Measurements from ENCODE around the gene FOXP1.

FOXP1 gene

DNA sequence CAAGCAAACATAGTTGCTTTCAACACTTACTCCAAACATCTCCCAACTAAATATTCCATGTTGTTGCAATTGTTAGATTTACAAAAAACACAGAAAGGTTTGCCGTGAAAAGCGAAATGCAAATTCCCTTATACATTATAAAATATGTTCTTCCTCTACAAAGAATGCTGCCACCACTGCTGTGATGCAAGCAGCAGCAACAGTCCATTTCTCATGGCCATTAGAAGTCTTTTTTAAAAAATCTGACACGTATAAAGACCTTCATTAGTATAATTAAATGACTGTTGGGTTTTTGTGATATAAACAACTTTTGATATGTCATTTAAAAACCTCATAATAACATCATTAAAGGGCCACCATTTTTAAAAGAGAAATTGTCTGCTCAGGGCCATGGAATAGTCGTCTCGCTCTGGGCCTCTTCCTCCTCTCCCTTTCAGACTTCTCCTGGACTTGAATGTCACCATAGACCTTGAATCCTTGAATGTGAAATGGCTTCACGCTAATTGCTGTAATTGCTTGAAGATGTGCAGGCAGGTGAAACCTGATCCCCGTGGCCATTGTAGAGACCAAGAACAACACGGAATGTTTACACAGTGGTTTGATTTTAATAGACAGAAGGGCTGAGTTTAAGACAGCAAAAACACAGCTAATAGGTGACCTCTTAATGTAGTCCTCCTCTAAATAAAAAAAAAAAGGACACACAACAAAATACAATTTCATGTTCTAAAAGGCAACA, 450.4 kb downstream of the FOXP1 start:
- Histone ChIP-seq H3K27ac (ENCODE audit: low read depth, low read length) (no peak overlapping the region), H3K79me2 (ENCODE audit: control insufficient read depth, low read length) (peaks cover 25% of the 10 kb centered on the region), H3K27me3 (ENCODE audit: control insufficient read depth, low read length) (no peaks in the 10 kb centered on the region), H3K36me3 (ENCODE audit: control insufficient read depth, low read length) (peaks cover 7% of the 10 kb centered on the region; the same call in 1 of the 2 replicates), H4K20me1 (ENCODE audit: control insufficient read depth, insufficient read depth, low read depth, low read length) (no peaks in the 10 kb centered on the region), H3K4me2 (ENCODE audit: low read length) (no peak overlapping the region), H3K4me3 (ENCODE audit: low read length) (no peak overlapping the region), H3K9me2 (replicated peaks; ENCODE audit: control insufficient read depth, low read length) (no peaks in the 10 kb centered on the region), H3K9me3 (ENCODE audit: control insufficient read depth, insufficient read depth, low read length) (no peaks in the 10 kb centered on the region), H3K4me1 (ENCODE audit: control insufficient read depth, low read length) (peaks cover 37% of the 10 kb centered on the region), H3F3A (ENCODE audit: control insufficient read depth, insufficient read depth) (no peaks in the 10 kb centered on the region; the same call in 1 of the 2 replicates)
- TF ChIP-seq EZH2phosphoT487 (IDR thresholded peaks at IDR 0.05; ENCODE audit: borderline replicate concordance, low read length) = no peak

DNA sequence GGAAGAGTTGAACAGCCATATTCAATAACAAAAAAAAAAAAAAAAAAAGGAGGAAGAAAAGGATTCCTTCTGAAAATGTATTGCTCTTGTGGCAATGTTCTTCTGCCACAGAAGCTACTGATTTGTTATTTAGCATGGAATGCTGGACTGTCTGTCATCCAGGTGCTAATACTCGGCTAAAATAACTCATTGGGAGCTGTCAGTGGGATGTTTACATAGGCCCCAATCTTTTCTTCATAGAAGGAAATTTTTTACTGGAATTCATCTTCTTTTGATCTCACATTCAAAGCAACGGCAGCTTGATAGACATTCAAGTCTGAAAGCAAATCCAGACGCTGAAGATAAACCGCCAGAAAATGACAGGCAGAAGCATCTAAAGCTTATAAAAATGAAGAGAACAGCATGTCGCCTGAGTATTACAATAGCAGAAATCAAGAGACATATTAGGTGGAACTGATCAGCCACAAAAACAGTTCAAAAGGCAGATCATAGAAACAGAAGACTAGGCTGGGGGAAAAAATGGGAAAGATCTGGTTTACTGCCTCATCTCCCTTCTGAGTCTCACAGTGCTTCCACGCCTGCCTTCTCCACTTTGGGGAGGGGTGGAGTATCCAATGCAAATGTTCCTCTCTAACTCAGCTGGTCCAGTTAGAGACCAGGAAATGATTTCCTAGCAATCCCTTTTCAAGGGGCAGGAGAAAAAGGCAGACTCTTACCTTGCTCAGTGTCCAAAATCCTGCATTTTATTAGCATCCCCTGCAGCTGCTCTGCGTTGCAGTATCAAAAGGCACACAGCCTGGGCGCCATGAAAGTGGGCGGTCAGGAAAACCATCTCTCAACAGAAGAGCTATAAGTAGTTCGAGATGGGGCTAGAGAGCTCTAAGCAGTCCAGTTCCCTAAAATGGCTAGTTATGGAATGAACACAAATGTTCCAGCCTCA, 451.9 kb downstream of the FOXP1 start:
- Histone ChIP-seq H3K4me3 (ENCODE audit: low read length) (peak overlapping the region; percentile 80), H3K4me2 (ENCODE audit: low read length) (peak overlapping the region; percentile 95), H3K4me1 (ENCODE audit: control insufficient read depth, low read length) (peaks cover 49% of the 10 kb centered on the region)

DNA sequence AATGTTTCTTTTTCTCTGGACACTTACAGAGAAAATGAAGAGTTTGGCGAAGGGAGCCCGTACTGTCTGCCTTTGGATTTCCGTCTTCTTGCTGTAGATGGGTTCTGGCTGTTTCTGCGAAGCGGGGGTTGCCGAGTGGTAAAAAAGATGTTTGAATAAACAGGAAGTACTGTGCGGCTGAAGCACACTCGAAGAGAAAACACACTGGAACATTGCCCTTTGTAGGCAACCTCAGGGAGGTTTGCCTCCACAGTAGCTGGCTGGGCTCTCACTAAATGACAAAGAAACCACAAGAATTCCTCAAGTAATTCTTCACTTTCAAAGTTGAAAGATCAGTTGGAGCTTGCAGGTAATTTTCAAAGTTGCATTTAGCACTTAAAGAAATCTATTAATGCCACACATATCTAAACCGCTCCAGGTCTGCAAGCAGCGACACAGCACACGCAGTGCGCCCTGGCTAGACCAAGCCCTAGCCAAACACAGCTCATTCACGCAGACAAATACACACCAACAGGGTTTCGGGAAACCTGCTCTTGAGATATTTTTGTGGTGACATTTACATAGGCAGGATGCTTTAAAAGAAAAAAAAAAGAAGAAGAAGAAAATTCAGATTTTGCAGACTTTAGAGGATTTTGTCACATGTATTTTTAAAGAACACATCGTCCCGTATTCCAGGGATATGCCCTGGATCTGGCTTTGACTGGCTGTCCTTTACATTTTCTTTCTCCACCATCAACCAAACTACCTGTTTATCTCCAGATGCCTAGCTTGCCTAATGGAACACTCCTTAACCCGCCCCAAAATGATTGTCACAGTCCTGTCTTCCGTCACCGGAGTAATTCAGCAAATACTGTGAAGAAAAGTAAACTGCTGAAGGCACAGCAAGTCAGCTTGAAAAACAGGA, 452.8 kb downstream of the FOXP1 start:
- Histone ChIP-seq H3K9me3 (ENCODE audit: control insufficient read depth, insufficient read depth, low read length) (no peaks in the 10 kb centered on the region), H3K79me2 (ENCODE audit: control insufficient read depth, low read length) (peaks cover 40% of the 10 kb centered on the region), H3K4me2 (ENCODE audit: low read length) (peak overlapping the region; percentile 95), H3K4me1 (ENCODE audit: control insufficient read depth, low read length) (peaks cover 49% of the 10 kb centered on the region), H3K27me3 (ENCODE audit: control insufficient read depth, low read length) (no peaks in the 10 kb centered on the region), H4K20me1 (ENCODE audit: control insufficient read depth, insufficient read depth, low read depth, low read length) (peaks cover 2% of the 10 kb centered on the region), H3K27ac (ENCODE audit: low read depth, low read length) (peak overlapping the region; percentile 69), H3F3A (ENCODE audit: control insufficient read depth, insufficient read depth) (no peaks in the 10 kb centered on the region; the same call in 1 of the 2 replicates), H3K36me3 (ENCODE audit: control insufficient read depth, low read length) (peaks cover 8% of the 10 kb centered on the region; the same call in 1 of the 2 replicates), H3K9me2 (replicated peaks; ENCODE audit: control insufficient read depth, low read length) (no peaks in the 10 kb centered on the region), H3K4me3 (ENCODE audit: low read length) (peak overlapping the region; percentile 80)
- TF ChIP-seq, protein P1, sequence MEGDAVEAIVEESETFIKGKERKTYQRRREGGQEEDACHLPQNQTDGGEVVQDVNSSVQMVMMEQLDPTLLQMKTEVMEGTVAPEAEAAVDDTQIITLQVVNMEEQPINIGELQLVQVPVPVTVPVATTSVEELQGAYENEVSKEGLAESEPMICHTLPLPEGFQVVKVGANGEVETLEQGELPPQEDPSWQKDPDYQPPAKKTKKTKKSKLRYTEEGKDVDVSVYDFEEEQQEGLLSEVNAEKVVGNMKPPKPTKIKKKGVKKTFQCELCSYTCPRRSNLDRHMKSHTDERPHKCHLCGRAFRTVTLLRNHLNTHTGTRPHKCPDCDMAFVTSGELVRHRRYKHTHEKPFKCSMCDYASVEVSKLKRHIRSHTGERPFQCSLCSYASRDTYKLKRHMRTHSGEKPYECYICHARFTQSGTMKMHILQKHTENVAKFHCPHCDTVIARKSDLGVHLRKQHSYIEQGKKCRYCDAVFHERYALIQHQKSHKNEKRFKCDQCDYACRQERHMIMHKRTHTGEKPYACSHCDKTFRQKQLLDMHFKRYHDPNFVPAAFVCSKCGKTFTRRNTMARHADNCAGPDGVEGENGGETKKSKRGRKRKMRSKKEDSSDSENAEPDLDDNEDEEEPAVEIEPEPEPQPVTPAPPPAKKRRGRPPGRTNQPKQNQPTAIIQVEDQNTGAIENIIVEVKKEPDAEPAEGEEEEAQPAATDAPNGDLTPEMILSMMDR (IDR thresholded peaks at IDR 0.05; ENCODE audit: low read depth, low read length, poor library complexity, severe bottlenecking) = no peak
- no peak for TF ChIP-seq EZH2phosphoT487 (IDR thresholded peaks at IDR 0.05; ENCODE audit: borderline replicate concordance, low read length)

More for the DNA sequence above, 451.9 kb downstream of the FOXP1 start:
- TF ChIP-seq, protein P1 (IDR thresholded peaks at IDR 0.05; ENCODE audit: low read depth, low read length, poor library complexity, severe bottlenecking) = no peak
- no peak for TF ChIP-seq EZH2phosphoT487 (IDR thresholded peaks at IDR 0.05; ENCODE audit: borderline replicate concordance, low read length)
- Histone ChIP-seq H3K27ac (ENCODE audit: low read depth, low read length) (peak overlapping the region; percentile 69), H3K36me3 (ENCODE audit: control insufficient read depth, low read length) (peaks cover 7% of the 10 kb centered on the region; the same call in 1 of the 2 replicates), H3K27me3 (ENCODE audit: control insufficient read depth, low read length) (no peaks in the 10 kb centered on the region), H3K9me2 (replicated peaks; ENCODE audit: control insufficient read depth, low read length) (no peaks in the 10 kb centered on the region), H3F3A (ENCODE audit: control insufficient read depth, insufficient read depth) (no peaks in the 10 kb centered on the region; the same call in 1 of the 2 replicates), H4K20me1 (ENCODE audit: control insufficient read depth, insufficient read depth, low read depth, low read length) (no peaks in the 10 kb centered on the region), H3K9me3 (ENCODE audit: control insufficient read depth, insufficient read depth, low read length) (no peaks in the 10 kb centered on the region), H3K79me2 (ENCODE audit: control insufficient read depth, low read length) (peaks cover 38% of the 10 kb centered on the region)
